ENCODE data around the gene ANKRD63.

ANKRD63 gene

DNA sequence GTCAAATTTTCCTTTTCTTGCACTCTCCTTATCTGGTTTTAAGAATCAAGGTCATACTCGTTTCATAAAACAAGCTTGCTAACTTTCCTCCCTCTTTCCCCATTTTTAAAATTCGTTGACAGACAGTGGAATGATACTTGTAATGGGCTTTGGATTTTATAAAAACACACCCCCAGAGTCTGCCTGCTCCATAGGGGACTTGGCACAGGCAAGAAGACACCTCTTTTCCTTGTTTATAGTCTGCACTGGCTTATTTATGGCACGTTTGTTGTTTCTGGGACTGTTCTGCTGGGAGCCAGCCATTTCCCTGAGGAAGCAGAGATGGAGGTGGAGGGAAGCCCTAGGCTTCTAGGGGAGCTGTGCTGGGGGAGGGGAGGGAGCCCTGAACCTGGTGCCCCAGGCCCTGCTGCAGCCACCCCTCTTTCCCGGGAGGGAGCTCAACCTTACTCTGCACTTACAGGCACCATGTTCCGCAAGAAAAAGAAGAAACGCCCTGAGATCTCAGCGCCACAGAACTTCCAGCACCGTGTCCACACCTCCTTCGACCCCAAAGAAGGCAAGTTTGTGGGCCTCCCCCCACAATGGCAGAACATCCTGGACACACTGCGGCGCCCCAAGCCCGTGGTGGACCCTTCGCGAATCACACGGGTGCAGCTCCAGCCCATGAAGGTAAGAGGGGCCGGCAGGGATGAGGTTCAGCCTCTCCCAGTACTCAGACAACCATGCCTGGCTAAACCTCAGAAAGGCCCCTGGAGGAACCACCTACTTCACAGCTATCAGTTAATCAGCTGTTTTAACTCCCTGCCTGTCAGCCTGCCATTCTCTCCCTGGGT lies 18.3 kb downstream of the ANKRD63 start:
- Histone ChIP-seq H3K4me2 (ENCODE audit: low read length) (no peak overlapping the region), H3K79me2 (ENCODE audit: insufficient read depth, low read length) (no peaks in the 10 kb centered on the region), H3K4me1 (ENCODE audit: insufficient read depth, low read length, severe bottlenecking) (no peaks in the 10 kb centered on the region), H3K9ac (ENCODE audit: low read length) (no peak overlapping the region), H4K20me1 (ENCODE audit: insufficient read depth, low read length) (no peaks in the 10 kb centered on the region), H2AFZ (ENCODE audit: low read length) (no peak overlapping the region), H3F3A (ENCODE audit: insufficient read depth, low read length) (no peaks in the 10 kb centered on the region), H3K4me3 (ENCODE audit: low read depth, low read length, poor library complexity, severe bottlenecking) (no peak overlapping the region), H3K9me2 (ENCODE audit: low read depth, low read length) (no peaks in the 10 kb centered on the region), H3K36me3 (ENCODE audit: insufficient read depth, low read length) (no peaks in the 10 kb centered on the region), H3K27me3 (ENCODE audit: insufficient read depth, low read length) (peaks cover 18% of the 10 kb centered on the region), H3K9me3 (ENCODE audit: low read length) (no peaks in the 10 kb centered on the region), H3K27ac (ENCODE audit: low read depth, low read length, poor library complexity, severe bottlenecking) (no peak overlapping the region)
- TF ChIP-seq, protein P1, sequence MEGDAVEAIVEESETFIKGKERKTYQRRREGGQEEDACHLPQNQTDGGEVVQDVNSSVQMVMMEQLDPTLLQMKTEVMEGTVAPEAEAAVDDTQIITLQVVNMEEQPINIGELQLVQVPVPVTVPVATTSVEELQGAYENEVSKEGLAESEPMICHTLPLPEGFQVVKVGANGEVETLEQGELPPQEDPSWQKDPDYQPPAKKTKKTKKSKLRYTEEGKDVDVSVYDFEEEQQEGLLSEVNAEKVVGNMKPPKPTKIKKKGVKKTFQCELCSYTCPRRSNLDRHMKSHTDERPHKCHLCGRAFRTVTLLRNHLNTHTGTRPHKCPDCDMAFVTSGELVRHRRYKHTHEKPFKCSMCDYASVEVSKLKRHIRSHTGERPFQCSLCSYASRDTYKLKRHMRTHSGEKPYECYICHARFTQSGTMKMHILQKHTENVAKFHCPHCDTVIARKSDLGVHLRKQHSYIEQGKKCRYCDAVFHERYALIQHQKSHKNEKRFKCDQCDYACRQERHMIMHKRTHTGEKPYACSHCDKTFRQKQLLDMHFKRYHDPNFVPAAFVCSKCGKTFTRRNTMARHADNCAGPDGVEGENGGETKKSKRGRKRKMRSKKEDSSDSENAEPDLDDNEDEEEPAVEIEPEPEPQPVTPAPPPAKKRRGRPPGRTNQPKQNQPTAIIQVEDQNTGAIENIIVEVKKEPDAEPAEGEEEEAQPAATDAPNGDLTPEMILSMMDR (IDR thresholded peaks at IDR 0.05; ENCODE audit: low read length) = no peak
- TF ChIP-seq EZH2 (IDR thresholded peaks at IDR 0.05; ENCODE audit: borderline replicate concordance, low read length) = no peak

DNA sequence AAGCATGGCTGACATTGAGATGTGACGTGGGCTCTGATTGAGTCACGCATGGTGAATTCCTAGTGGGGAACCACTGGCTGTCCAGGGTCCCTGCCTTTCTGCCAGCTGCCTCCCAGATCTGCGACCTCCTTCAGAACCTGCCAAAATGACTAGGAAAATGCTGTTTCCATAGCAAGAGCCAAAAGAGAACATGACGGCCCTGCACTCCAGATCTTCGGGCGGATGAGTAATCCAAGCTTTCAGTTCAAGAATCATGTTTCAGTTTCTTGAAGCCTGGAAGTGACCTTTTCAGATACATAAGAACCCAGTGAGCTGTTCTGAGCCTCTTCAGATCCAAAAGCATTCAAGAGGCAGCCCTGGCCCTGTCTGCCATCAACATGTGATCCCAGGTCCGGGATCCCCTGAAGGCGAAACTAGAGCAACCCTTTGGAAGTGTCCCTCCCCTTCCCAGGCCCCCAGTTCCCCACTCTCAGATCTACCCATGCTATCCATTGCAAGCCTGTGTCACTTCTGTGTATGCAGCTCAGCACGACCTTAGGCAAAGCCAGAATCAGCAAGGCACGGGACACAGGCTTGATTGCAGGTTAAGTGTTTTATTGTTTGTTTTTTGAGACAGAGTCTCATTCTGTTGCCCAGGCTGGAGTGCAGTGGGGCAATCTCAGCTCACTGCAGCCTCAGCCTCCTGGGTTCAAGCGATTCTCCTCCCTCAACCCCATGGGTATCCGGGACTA lies 19.7 kb downstream of the ANKRD63 start:
- no peak overlapping the region for H3K9ac ChIP-seq (ENCODE audit: low read length)
- no peaks in the 10 kb centered on the region for H3K4me1 ChIP-seq (ENCODE audit: insufficient read depth, low read length, severe bottlenecking)
- H4K20me1 ChIP-seq (ENCODE audit: insufficient read depth, low read length) = no peaks in the 10 kb centered on the region
- H3K4me3 ChIP-seq (ENCODE audit: low read depth, low read length, poor library complexity, severe bottlenecking) = no peak overlapping the region
- no peak overlapping the region for H3K27ac ChIP-seq (ENCODE audit: low read depth, low read length, poor library complexity, severe bottlenecking)
- H3K4me2 ChIP-seq (ENCODE audit: low read length) = no peak overlapping the region
- no peaks in the 10 kb centered on the region for H3K9me3 ChIP-seq (ENCODE audit: low read length)
- H2AFZ ChIP-seq (ENCODE audit: low read length) = no peak overlapping the region
- H3K9me2 ChIP-seq (ENCODE audit: low read depth, low read length) = no peaks in the 10 kb centered on the region
- H3K36me3 ChIP-seq (ENCODE audit: insufficient read depth, low read length) = no peaks in the 10 kb centered on the region
- H3K27me3 ChIP-seq (ENCODE audit: insufficient read depth, low read length) = peaks cover 18% of the 10 kb centered on the region
- H3K79me2 ChIP-seq (ENCODE audit: insufficient read depth, low read length) = no peaks in the 10 kb centered on the region
- TF ChIP-seq EZH2 (IDR thresholded peaks at IDR 0.05; ENCODE audit: borderline replicate concordance, low read length) = no peak
- TF ChIP-seq, protein P1 (IDR thresholded peaks at IDR 0.05; ENCODE audit: low read length) = no peak
- no peaks in the 10 kb centered on the region for H3F3A ChIP-seq (ENCODE audit: insufficient read depth, low read length)

- no peaks in the 10 kb centered on the region for H3K9me3 ChIP-seq (ENCODE audit: low read length)
- H3K9me2 ChIP-seq (ENCODE audit: low read depth, low read length) = no peaks in the 10 kb centered on the region
- H3K4me3 ChIP-seq (ENCODE audit: low read depth, low read length, poor library complexity, severe bottlenecking) = no peak overlapping the region
- H2AFZ ChIP-seq (ENCODE audit: low read length) = no peak overlapping the region
- H3K9ac ChIP-seq (ENCODE audit: low read length) = no peak overlapping the region
- no peak for TF ChIP-seq EZH2 (IDR thresholded peaks at IDR 0.05; ENCODE audit: borderline replicate concordance, low read length)
- TF ChIP-seq, protein P1 (IDR thresholded peaks at IDR 0.05; ENCODE audit: low read length) = no peak
- no peak overlapping the region for H3K4me2 ChIP-seq (ENCODE audit: low read length)
- H3K36me3 ChIP-seq (ENCODE audit: insufficient read depth, low read length) = no peaks in the 10 kb centered on the region
- no peak overlapping the region for H3K27ac ChIP-seq (ENCODE audit: low read depth, low read length, poor library complexity, severe bottlenecking)
- peaks cover 3% of the 10 kb centered on the region for H3K4me1 ChIP-seq (ENCODE audit: insufficient read depth, low read length, severe bottlenecking)
- no peaks in the 10 kb centered on the region for H4K20me1 ChIP-seq (ENCODE audit: insufficient read depth, low read length)
- no peaks in the 10 kb centered on the region for H3K79me2 ChIP-seq (ENCODE audit: insufficient read depth, low read length)
- H3F3A ChIP-seq (ENCODE audit: insufficient read depth, low read length) = no peaks in the 10 kb centered on the region
- peaks cover 5% of the 10 kb centered on the region for H3K27me3 ChIP-seq (ENCODE audit: insufficient read depth, low read length)
Observed at GRCh38 chr15:40259021-40259420, 23.8 kb downstream of the ANKRD63 start.
